Mammary epithelial cell (primary cell): ENCODE measurements around the gene SLC13A1.

Source experiments
- CTCF ChIP-seq, 2 donors: IDR thresholded peaks in 1 of 2; conservative IDR thresholded peaks in 1 of 2; 2 replicates each; pipeline ENCODE4 v1.5.1; 2011 to 2012; ENCODE audit warnings: inconsistent platforms in 2 of 2, low read length in 2 of 2, mild to moderate bottlenecking in 2 of 2, control low read depth in 1 of 2, low read depth in 1 of 2; ENCODE audit not compliant: insufficient read depth in 1 of 2; ENCODE audit errors: extremely low read depth in 1 of 2
- EZH2 ChIP-seq: IDR thresholded peaks from 2 replicates; pipeline ENCODE4 v1.6.1; 2012; ENCODE audit warnings: low read length, inconsistent platforms, borderline replicate concordance

GRCh38 chr7:123218866-123219265, 19.1 kb upstream of the SLC13A1 start:
- no peak for TF ChIP-seq CTCF (conservative IDR thresholded peaks at IDR 0.05 in 1 of 2, IDR thresholded peaks at IDR 0.05 in 1 of 2; ENCODE audit: extremely low read depth in 1 of 2, insufficient read depth in 1 of 2, low read depth in 1 of 2, low read length in 2 of 2)
- no peak for TF ChIP-seq EZH2
